Measurements from ENCODE around the gene CNTNAP3. TPM values are rescaled to one million over a fixed set of nuclear protein-coding genes. Genes with fewer than 3 reads are reported as not detected.

CNTNAP3 gene
- 2.6 and 6.7 TPM in 2 replicates for total RNA-seq

DNA sequence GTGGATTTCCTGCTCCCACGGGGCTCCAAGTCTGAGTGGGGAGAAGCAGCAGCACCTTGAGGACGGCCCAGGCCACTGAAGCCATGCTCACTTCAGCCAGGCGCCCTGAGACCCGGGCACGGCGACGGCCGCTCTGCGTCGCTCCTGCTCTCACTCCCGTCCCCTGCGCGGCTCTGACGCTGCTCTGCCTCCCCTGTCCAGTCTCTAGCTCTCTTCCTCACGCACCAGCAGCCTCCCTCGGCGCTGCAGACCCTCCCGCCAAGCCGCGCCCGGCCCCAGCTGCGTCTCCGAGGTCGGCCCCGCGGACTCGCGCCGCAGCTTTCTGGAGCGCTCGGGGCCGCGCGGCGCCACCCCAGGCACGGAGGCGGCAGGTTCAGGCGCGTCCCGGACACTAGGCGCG is at the start of gene CNTNAP3:
Gene CNTNAP3 (minus strand): TSS at position 188 of the 400 bp plus-strand sequence. CDS start 103 bp downstream, at position 85.

Other genes starting within 250 kb of the CNTNAP3 start
- not detected in 2 replicates for gene SPATA31A1, start 67.5 kb upstream of the CNTNAP3 start, total RNA-seq

Measured in cardiac atrium fibroblast (primary cell).